RWPE2 (cell line): ENCODE measurements around the gene OR5B21.

Experiments
- ATAC-seq: fragments of 200-7000 bp; cut with Tn5 transposase; 3 replicates; pipeline ENCODE4 v1.9.1; 2021; ENCODE audit warnings: low read depth
- DNase-seq: peaks from one replicate; pipeline ENCODE4 v3.0.0-alpha.2; 2020; ENCODE audit warnings: low spot score
- H3K27ac ChIP-seq: fragments of 450-650 bp; 2 replicates; pipeline ENCODE4 v1.5.1; 2017; ENCODE audit warnings: mild to moderate bottlenecking; ENCODE audit not compliant: poor library complexity, severe bottlenecking
- H3K27me3 ChIP-seq: fragments of 250-450 bp; sonication (Bioruptor Pico); 2 replicates; pipeline ENCODE4 v1.5.1; 2021; ENCODE audit warnings: mild to moderate bottlenecking, moderate library complexity; ENCODE audit not compliant: insufficient read depth, poor library complexity, severe bottlenecking
- H3K36me3 ChIP-seq: fragments of 250-450 bp; sonication (Bioruptor Pico); 2 replicates; pipeline ENCODE4 v1.5.1; 2020; ENCODE audit warnings: low read depth, mild to moderate bottlenecking, moderate library complexity
- H3K4me1 ChIP-seq: fragments of 250-450 bp; sonication (Bioruptor Pico); 2 replicates; pipeline ENCODE4 v1.5.1; 2021; ENCODE audit warnings: mild to moderate bottlenecking, moderate library complexity; ENCODE audit not compliant: insufficient read depth, poor library complexity, severe bottlenecking
- H3K4me3 ChIP-seq: fragments of 250-450 bp; sonication (Bioruptor Pico); 2 replicates; pipeline ENCODE4 v1.5.1; 2021; ENCODE audit warnings: mild to moderate bottlenecking, moderate library complexity; ENCODE audit not compliant: severe bottlenecking
- H3K9me3 ChIP-seq: fragments of 250-450 bp; sonication (Bioruptor Pico); 2 replicates; pipeline ENCODE4 v1.5.1; 2021; ENCODE audit warnings: mild to moderate bottlenecking, moderate library complexity; ENCODE audit not compliant: severe bottlenecking
- TF ChIP-seq, protein P1 (sequence below): fragments of 450-650 bp; IDR thresholded peaks from one replicate; pipeline ENCODE4 v1.5.1; 2017; ENCODE audit warnings: mild to moderate bottlenecking, moderate library complexity; ENCODE audit not compliant: poor library complexity, severe bottlenecking

OR5B21 gene

DNA sequence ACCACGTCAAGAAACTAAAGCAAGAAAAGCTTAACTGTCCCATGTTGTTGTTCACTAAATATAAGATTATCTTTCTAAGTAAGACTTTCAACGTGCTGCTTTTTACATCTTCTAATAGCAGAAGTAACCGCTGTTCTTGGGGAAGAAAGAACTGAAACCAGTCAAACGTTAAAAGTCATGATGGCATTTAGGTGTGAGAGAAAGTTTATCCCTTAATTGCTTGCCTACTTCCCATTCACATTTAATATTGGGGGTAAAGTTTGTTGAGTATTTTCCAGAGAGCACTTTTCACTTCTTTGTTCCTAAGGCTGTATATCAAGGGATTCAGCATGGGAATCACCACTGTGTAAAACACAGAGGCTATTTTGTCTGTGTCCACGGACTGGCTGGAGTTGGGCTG is 970 bp downstream of the OR5B21 start:
- no peaks in the 10 kb centered on the region for H3K27me3 ChIP-seq
- no peak overlapping the region for H3K4me3 ChIP-seq
- no peak for ATAC-seq
- H3K36me3 ChIP-seq = no peaks in the 10 kb centered on the region
- no peak overlapping the region for H3K27ac ChIP-seq
- H3K4me1 ChIP-seq = no peaks in the 10 kb centered on the region
- DNase-seq = no peak
- TF ChIP-seq, protein P1, sequence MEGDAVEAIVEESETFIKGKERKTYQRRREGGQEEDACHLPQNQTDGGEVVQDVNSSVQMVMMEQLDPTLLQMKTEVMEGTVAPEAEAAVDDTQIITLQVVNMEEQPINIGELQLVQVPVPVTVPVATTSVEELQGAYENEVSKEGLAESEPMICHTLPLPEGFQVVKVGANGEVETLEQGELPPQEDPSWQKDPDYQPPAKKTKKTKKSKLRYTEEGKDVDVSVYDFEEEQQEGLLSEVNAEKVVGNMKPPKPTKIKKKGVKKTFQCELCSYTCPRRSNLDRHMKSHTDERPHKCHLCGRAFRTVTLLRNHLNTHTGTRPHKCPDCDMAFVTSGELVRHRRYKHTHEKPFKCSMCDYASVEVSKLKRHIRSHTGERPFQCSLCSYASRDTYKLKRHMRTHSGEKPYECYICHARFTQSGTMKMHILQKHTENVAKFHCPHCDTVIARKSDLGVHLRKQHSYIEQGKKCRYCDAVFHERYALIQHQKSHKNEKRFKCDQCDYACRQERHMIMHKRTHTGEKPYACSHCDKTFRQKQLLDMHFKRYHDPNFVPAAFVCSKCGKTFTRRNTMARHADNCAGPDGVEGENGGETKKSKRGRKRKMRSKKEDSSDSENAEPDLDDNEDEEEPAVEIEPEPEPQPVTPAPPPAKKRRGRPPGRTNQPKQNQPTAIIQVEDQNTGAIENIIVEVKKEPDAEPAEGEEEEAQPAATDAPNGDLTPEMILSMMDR = no peak
- no peaks in the 10 kb centered on the region for H3K9me3 ChIP-seq

DNA sequence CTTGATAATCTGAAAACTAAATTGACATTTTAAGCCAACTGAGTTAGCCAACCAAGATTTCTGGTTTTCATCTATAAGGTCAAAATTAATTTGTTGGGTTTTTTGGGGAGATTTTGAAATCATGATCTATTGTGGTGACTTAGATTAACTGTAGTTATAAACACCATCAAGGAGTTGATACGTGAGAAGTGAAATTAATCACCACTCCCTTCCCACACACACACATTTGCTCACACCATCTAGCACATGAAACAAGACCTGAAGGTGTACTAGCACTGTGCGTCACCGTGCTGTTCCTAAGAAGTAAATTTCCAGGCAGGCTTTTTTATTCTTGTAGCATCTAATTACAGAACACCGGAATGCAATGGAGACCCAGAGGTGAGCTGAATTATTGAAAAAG is 2.1 kb downstream of the OR5B21 start:
- Histone ChIP-seq H3K36me3 (no peaks in the 10 kb centered on the region), H3K9me3 (no peaks in the 10 kb centered on the region), H3K27me3 (no peaks in the 10 kb centered on the region), H3K4me1 (no peaks in the 10 kb centered on the region), H3K27ac (no peak overlapping the region), H3K4me3 (no peak overlapping the region)
- no peak for DNase-seq
- ATAC-seq = no peak
- TF ChIP-seq, protein P1 = no peak

DNA sequence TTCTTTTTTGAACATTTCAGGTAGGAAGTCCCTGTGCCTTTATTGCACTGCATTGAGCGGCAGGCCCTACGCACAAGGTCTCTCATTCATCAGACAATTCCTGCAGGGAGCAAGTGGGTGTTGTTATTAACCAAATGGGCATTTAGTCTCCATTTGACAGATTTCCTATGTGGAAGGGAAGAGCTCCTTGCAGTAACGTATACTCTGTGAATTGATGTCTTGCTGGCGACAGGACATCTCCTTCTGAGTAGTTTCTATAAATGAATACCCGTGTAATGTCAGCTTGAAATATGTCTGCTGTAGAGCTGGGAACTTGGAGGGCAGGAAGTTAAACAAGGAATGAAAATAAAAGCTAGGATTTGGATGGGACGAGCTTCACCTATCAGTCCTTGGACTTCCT is 3.7 kb downstream of the OR5B21 start:
- DNase-seq (no peak), ATAC-seq (no peak)
- no peaks in the 10 kb centered on the region for H3K27me3 ChIP-seq
- no peak overlapping the region for H3K27ac ChIP-seq
- no peak overlapping the region for H3K4me3 ChIP-seq
- no peaks in the 10 kb centered on the region for H3K4me1 ChIP-seq
- no peaks in the 10 kb centered on the region for H3K36me3 ChIP-seq
- H3K9me3 ChIP-seq = no peaks in the 10 kb centered on the region
- TF ChIP-seq, protein P1 = no peak

DNA sequence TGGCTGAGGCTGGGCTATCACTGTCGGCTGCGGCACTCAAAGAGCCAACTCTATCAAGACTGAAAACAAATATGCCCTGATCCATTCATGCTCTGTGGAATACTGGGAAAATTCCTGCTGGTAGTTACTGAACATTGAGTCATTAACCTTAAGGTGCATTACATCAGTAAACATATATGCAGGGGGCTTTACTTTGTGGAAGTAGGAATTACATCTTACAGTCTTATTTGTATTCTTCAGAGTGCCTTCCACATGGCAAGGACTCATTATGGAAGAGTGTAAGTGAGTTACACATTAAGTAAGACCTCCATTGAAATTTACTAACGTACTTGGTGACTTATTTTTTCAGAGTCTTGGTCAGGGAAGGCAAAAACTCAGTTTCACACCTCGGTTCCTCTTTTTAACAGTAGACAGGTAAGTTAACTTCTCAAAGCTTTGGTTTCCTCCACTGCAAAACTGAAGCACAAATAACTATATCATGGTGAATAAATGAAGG is 4.5 kb downstream of the OR5B21 start:
- TF ChIP-seq, protein P1 = no peak
- H3K27me3 ChIP-seq = no peaks in the 10 kb centered on the region
- no peaks in the 10 kb centered on the region for H3K9me3 ChIP-seq
- DNase-seq (no peak), ATAC-seq (0 out of 3 replicates have a peak, but pooled peaks have one; percentile 14)
- H3K27ac ChIP-seq = no peak overlapping the region
- H3K4me1 ChIP-seq = no peaks in the 10 kb centered on the region
- no peaks in the 10 kb centered on the region for H3K36me3 ChIP-seq
- H3K4me3 ChIP-seq = no peak overlapping the region

DNA sequence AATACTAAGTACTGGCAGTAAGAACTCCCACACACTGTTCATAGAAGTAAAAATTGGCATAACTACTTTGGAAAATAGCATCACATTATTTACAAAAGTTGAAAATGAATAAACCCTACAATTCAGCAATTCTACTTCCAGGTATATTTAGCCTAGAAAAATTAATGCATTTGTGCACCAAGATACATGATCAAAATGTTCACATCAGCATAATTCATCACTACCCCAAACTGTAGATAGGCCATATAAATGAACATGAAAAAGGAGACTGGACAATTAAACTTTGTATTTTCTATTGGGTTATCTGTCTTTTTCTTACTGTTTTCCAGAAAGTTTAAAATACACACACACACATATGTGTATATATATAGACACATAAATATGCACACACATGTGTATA is 5.9 kb downstream of the OR5B21 start:
- Histone ChIP-seq H3K27me3 (no peaks in the 10 kb centered on the region), H3K9me3 (no peaks in the 10 kb centered on the region), H3K36me3 (no peaks in the 10 kb centered on the region), H3K4me1 (no peaks in the 10 kb centered on the region), H3K27ac (no peak overlapping the region), H3K4me3 (no peak overlapping the region)
- TF ChIP-seq, protein P1 = no peak
- ATAC-seq (no peak), DNase-seq (no peak)
